NCI-H2107 (cell line): ENCODE data around the gene SPRED2.
"Not testable (repeated sequence)": the region's sequence is repeated elsewhere in the genome, so short reads cannot be mapped to it uniquely, and the experiment has no call there.

Experiments used
- DNase-seq: peaks from one replicate; lab custom pipeline; 2025; lab: John Stamatoyannopoulos, UW

Gene SPRED2

GRCh38 chr2:65340898-65341681 is 91.3 kb downstream of the SPRED2 start:
- no peak for DNase-seq

DNA sequence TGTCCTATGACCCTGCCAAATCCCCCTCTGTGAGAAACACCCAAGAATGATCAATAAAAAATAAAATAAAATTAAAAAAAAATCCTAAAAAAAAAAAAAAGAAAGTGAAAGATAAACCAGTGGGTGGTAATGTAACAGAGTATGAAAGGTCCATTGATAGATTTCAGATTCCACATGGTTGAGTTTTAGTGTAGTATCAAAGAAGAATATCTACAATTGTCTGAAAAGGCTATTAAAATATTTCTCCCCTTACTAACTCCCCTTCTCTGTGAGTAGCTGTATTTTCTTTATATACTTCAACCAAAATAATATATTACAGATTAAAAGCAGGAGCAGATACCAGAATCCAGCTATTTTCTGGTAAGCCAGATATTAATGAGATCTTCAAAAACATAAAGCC is 92.8 kb downstream of the SPRED2 start:
- DNase-seq = no peak

DNA sequence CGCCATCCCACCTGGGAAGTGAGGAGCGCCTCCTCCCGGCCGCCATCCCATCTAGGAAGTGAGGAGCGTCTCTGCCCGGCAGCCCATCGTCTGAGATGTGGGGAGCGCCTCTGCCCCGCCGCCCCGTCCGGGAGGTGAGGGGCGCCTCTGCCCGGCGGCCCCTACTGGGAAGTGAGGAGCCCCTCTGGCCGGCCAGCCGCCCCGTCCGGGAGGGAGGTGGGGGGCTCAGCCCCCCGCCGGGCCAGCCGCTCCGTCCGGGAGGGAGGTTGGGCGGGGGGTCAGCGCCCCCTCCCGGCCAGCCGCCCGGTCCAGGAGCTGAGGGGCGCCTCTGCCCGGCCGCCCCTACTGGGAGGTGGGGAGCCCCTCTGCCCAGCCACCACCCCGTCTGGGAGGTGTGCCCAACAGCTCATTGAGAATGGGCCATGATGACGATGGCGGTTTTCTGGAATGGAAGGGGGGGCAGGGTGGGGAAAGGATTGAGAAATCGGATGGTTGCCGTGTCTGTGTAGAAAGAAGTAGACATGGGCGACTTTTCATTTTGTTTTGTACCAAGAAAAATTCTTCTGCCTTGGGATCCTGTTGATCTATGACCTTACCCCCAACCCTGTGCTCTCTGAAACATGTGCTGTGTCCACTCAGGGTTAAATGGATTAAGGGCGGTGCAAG is 93.4 kb downstream of the SPRED2 start:
- DNase-seq = not testable (repeated sequence)

DNA sequence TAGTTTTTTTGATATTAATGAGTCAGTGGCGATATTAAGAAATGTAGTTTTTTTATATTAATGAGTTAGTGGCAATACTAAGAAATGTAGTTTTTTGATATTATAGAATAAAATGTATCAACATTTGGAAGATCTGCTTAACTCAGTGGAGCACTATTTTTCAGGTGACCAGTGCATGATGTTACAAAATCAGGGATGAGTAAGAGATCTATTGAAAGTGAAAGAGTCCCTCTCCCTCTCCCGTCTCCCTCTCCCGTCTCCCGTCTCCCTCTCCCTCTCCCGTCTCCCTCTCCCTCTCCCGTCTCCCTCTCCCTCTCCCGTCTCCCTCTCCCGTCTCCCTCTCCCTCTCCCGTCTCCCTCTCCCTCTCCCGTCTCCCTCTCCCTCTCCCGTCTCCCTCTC is 94.5 kb downstream of the SPRED2 start:
- not testable (repeated sequence) for DNase-seq

DNA sequence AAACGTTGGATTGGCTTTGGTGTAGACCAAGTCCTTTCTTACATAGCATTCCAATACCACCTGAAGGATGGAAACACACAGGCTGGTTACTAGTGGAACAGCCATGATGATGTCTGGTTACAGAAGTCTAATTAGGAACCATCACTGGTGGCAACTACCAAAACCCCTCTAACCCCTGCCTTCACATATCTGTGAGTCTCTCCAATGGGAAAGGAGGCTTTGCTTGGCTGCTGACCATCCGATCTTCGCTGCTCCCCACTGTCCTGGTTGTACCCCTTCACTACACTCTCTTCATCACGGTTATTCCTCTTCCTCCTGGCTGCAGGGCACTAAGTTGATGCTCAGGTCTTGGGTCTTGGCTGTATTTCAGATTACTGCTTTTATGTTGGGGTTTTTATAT is 97.7 kb downstream of the SPRED2 start:
- no peak for DNase-seq

DNA sequence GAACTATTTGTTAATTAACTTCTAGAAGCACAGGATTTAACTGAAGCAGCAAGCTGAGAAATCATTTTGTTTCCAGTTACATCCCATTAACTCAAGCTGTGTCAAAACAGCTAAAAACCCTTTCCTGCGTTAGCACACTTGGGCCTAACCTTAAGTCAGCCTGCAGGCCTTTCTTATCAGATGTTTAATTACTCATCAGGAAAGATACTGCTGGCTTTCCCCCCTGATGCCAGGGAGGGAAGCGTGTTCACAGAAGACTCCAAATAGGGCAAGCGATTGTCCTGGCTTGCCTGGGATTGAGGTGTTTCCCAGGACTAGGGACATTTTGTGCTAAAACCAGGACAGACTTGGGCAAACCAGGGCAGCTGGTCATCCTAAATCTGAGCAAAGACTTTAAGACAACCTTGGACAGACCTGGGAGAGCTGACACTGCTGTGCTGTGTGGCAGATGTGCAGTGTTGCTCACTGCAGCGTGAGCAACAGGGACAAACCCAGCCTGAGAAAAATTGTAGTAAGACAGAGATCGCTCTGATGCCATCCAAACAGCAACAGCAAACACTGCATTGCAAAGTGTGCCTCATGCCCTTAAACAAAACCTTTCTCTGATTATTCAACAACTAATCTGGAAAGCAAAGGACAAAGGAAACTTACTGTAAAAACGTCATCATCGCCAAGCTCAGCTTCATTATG is 100.9 kb downstream of the SPRED2 start:
- DNase-seq = no peak

DNA sequence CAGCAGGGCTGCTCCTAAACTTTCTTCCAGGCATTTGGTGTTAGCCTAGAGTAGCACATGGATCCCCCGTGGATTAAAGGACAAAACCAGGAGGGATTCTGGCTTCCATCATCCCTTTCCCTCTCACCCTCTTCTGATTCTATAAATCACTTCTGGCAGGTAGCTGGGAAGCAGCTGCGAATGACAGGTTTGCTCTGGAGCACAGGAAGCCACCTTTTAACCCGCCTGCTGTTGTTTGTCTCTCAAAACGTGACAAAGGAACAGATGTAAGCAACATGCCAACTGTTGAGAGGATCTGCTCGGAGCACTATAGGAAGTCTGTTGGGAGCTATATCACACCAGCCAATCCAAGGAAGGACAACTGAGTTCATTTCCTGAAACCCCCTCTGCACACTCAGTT is 102.9 kb downstream of the SPRED2 start:
- DNase-seq = no peak

GRCh38 chr2:65326276-65326675 is 106.1 kb downstream of the SPRED2 start:
- no peak for DNase-seq

DNA sequence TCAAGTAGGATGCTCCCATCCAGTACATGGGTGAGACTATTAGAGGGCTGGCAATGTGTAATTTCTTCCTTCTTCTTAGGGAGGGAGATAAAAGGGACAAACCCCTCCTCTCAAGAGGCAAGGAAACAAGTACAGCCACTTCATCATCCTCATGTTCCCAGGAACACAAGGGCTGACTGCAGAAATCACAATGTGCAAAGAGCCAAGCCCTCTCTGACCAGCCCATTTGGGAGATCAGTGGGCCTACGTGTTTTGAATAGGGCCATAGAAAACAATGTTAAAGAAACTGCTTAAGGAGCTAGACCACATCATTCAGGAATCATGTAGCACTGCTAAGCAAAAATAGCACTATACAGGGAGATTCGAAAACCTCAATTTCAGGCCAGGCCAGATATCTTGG is 107.3 kb downstream of the SPRED2 start:
- DNase-seq = no peak

- DNase-seq = no peak
These were observed 111.5 kb downstream of the SPRED2 start for GRCh38 chr2:65320946-65321345.

GRCh38 chr2:65320042-65320725 is 112.2 kb downstream of the SPRED2 start:
- no peak for DNase-seq

- DNase-seq = no peak
These were observed 112.7 kb downstream of the SPRED2 start for GRCh38 chr2:65319674-65320041.

GRCh38 chr2:65319072-65319673 is 113.2 kb downstream of the SPRED2 start:
- no peak for DNase-seq

- DNase-seq = no peak
These were observed 114.6 kb downstream of the SPRED2 start for GRCh38 chr2:65317841-65318240.

DNA sequence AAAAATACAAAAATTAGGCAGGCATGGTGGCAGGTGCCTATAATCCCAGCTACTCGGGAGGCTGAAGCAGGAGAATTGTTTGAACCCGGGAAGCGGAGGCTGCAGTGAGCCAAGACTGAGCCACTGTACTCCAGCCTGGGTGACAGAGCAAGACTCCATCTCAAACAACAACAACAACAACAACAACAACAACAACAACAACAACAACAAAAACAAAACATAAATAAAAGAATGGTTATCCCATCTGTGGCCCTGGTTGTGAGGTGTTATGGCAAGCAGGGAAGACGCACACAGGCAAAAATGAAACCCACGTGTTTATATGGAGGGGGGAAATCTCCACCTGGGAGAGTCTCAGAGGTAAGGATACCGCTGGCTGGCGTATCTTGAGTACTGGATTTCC is 115.0 kb downstream of the SPRED2 start:
- DNase-seq = not testable (repeated sequence)

- no peak for DNase-seq
These were observed 116.3 kb downstream of the SPRED2 start for GRCh38 chr2:65316072-65316471.

DNA sequence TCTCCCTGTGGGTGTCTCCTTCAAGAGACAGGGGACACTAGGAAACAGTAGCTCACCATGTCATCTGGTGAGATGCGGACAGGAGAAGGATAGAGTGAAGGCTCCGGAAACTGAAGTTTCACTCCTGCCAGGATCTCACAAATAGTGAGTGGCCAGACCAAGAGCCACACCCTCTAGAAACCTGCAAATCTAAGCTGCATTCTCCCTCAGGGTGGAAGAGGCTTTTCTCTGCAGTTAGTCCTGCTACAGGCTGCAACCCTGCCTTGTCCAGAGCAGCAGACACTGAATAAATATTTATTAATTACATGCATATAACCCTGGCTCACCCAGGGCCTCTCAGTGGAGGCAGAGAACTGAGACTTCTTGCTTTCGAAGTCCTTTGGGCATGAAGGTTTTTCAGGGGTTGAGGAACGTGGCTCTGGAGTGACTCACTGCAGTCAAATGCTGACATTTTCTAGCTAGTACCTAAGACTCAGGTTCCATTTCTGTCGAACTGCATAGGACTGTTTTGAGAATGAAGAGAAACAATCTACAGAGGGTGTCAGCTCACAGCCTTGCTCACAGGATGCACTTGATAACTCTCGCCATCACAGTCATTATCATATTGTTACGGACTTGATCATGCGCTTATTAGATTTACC is 117.5 kb downstream of the SPRED2 start:
- DNase-seq = no peak

DNA sequence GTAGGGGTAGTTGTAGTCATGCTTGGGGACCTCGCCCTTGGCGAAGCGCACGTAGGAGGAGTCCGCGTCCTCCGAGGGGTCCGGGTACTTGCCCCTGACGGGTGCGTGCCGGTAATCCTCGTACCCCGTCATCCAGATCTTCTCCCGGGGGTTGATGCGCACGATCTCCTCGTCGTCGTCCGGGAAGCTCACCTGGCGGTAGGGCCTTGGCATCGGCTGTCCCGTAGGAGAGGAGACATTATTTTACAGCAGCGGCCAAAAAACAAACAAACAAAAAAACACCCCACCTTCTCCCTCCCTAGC is 118.5 kb downstream of the SPRED2 start:
- DNase-seq = no peak

DNA sequence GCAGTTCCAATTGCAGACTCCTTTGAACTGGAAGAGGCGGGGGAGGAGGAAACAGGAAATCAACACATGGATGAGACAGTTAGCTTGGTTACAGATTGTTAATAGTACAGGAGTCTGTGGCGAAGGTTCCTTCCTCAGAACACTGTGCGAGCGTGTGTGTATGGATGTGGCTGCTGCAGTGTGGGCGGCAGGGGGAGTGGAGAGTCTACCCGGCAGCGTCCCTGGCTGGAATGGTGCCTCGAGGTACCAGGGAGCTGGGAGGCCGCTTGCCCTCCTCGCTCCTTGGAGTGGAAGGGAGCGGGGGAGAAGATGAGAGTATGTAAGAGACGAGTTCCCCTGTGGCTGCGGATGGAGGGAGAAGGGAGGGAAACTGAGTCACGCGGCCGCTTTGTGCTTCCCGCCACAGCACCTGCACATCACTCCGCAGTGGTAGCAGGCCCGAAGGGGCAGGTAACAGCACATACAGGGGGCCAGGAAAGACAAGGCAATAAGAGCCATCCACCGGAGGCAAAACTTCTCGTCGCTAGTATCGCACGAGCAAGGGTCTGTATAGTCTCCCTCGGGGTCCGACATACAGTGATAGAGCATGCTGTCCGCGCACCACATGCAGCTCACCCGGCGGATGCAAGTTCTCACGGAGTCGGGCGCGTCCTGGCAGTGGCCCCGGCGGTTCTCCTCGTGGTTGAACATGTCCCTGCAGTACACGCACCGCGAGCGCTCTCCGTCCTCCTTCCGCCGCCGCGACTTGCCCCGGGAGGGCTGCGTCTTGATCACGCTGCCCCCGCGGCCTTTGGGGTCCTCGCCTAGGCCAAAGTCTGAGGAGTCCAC is 119.1 kb downstream of the SPRED2 start:
- DNase-seq = no peak

DNA sequence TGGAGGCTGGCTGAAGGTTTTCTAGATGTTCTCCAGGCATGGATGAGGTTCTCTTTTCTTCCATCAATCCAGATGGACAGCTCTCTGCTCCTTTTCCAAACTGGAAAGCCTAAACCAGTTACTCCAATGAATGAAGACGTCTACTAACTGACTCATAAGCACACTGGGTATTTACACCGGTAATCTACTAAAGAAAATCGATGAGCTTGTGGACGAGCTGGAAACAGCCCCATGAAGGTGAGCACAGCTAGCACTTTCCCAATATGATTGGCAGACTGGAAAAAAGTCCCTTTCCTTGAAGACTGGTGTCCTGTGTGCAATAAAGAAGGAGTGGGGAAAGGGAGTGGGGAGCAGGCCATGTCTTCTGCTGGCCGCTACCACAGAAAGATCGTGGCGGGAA is 120.8 kb downstream of the SPRED2 start:
- DNase-seq = no peak

GRCh38 chr2:65311049-65311448 is 121.3 kb downstream of the SPRED2 start:
- DNase-seq = no peak
